PC-9 (cell line): Measurements from ENCODE around the gene NADSYN1. TPM values are rescaled to one million over a fixed set of nuclear protein-coding genes. Genes with fewer than 3 reads are reported as not detected.

Experiments
- BruUV-seq: library from RNA; stranded (reverse); fragments of 400-500 nt; replicated peaks from 2 replicates; lab custom pipeline; 2021; lab: Mats Ljungman, UMichigan
- CTCF ChIA-PET: fragments of 300-600 bp; sonication (Branson Sonifier 250); formaldehyde crosslinking; loops from one replicate; lab custom pipeline; 2022; ENCODE audit warnings: antibody characterized with exemption; lab: Charles Lee
- POLR2A ChIA-PET: fragments of 300-600 bp; sonication (Branson Sonifier 250); formaldehyde crosslinking; loops from one replicate; lab custom pipeline; 2022; ENCODE audit warnings: antibody characterized with exemption; ENCODE audit not compliant: unreplicated experiment; lab: Charles Lee
- DNase-seq, 2 experiments: peaks; one replicate each; pipeline versions ENCODE4 v3.0.0 to v3.0.0-alpha.2; 2015 to 2022; ENCODE audit warnings: mixed read lengths in 1 of 2
- H2AFZ ChIP-seq: fragments of 200-600 bp; sonication (generic); 2 replicates; pipeline ENCODE4 v1.8.1; 2017; ENCODE audit warnings: antibody characterized with exemption
- H3F3A ChIP-seq: fragments of 200-600 bp; sonication (generic); 2 replicates; pipeline ENCODE4 v1.8.1; 2017; ENCODE audit warnings: antibody characterized with exemption, mild to moderate bottlenecking, low read depth; ENCODE audit not compliant: insufficient read depth
- H3K27ac ChIP-seq: fragments of 200-600 bp; sonication (generic); 2 replicates; pipeline ENCODE4 v1.6.1; 2016; ENCODE audit warnings: mixed run types
- H3K27me3 ChIP-seq: fragments of 200-600 bp; sonication (generic); 2 replicates; pipeline ENCODE4 v1.6.1; 2016; ENCODE audit warnings: low read depth, mixed run types; ENCODE audit not compliant: insufficient read depth
- H3K36me3 ChIP-seq: fragments of 200-600 bp; sonication (generic); 2 replicates; pipeline ENCODE4 v1.6.1; 2016; ENCODE audit warnings: low read depth, mixed run types
- H3K4me1 ChIP-seq: fragments of 200-600 bp; sonication (generic); replicated peaks from 2 replicates; pipeline ENCODE4 v1.6.1; 2016; ENCODE audit warnings: mixed run types; ENCODE audit not compliant: insufficient read depth
- H3K4me2 ChIP-seq: fragments of 200-600 bp; sonication (generic); 2 replicates; pipeline ENCODE4 v1.6.1; 2017; ENCODE audit warnings: mixed run types
- H3K4me3 ChIP-seq: fragments of 200-600 bp; sonication (generic); 2 replicates; pipeline ENCODE4 v1.6.1; 2016; ENCODE audit warnings: mixed run types
- H3K79me2 ChIP-seq: fragments of 200-600 bp; sonication (generic); 2 replicates; pipeline ENCODE4 v1.6.1; 2017; ENCODE audit warnings: low read depth, mixed run types
- H3K9me2 ChIP-seq: fragments of 200-600 bp; sonication (generic); 2 replicates; pipeline ENCODE4 v1.8.1; 2017; ENCODE audit warnings: mild to moderate bottlenecking; ENCODE audit not compliant: insufficient read depth
- H3K9me3 ChIP-seq: fragments of 200-600 bp; sonication (generic); 2 replicates; pipeline ENCODE4 v1.8.1; 2016; ENCODE audit warnings: low read depth; ENCODE audit not compliant: insufficient read depth
- H4K20me1 ChIP-seq: fragments of 200-600 bp; sonication (generic); 2 replicates; pipeline ENCODE4 v1.8.1; 2017; ENCODE audit not compliant: insufficient read depth
- EZH2 ChIP-seq: fragments of 200-600 bp; sonication (generic); IDR thresholded peaks from 2 replicates; pipeline ENCODE4 v1.8.0; 2017; ENCODE audit warnings: antibody characterized with exemption, low read depth
- intact Hi-C: fragments of 100-400 bp; cut with micrococcal nuclease; formaldehyde crosslinking; loops from one replicate; pipeline ENCODE4 v1.10.0; 2022; ENCODE audit not compliant: unreplicated experiment
- total RNA-seq: library from RNA; stranded (reverse); gene quantifications from 2 replicates; pipeline ENCODE4 v1.2.3, GENCODE V29; 2021
- TF ChIP-seq, protein P1 (sequence below): fragments of 200-600 bp; sonication (generic); conservative IDR thresholded peaks from 2 replicates; pipeline ENCODE4 v1.6.1; 2017; ENCODE audit warnings: mixed run types, antibody characterized with exemption, mild to moderate bottlenecking, moderate library complexity

The NADSYN1 gene
- total RNA-seq, 1 experiment from 2014 or later = 118 TPM

DNA sequence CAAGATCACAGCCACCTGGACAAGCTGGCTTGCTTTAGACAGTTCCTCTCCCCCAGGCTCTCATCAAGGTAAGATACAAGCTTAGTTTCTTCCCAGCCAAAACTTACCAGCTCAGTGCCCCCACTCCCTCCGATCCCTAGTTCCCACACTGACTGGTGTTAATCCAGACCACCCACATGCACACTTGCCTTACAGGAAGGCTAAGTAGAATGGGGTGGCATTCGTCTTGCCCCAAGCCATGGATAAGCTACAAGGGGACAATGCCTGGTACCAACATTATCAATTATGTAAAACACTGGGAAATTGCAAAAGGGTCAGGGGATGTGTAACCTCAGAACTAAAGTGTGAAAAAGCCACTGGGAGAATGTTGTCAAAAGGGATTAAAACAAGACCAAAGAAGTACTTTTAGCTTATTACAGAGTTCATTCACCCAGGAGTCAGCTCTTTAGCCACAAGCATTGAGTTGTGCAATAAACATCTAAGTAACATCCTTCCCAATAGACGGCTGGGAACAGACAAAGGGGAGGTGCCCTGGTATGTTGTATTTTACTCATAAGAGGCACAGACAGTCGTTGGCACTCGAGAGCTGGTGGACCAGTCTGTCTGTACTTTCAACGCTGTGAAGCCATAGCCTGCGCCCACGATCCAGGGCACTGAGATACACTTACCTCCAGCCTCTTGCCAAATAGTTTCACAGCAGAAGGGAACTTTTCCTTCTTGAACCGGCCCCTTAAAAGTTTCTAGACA is 5.9 kb upstream of the NADSYN1 start:
- Histone ChIP-seq H4K20me1 (peaks cover under 1% of the 10 kb centered on the region; the same call in 1 of the 2 replicates), H3K9me3 (no peaks in the 10 kb centered on the region), H3K27me3 (no peaks in the 10 kb centered on the region), H3K9me2 (no peaks in the 10 kb centered on the region), H3F3A (peaks cover 16% of the 10 kb centered on the region), H3K27ac (no peak overlapping the region), H3K4me2 (peak overlapping the region; percentile 78), H2AFZ (peak overlapping the region; percentile 100; the same call in 1 of the 2 replicates), H3K36me3 (peaks cover 27% of the 10 kb centered on the region), H3K4me1 (peaks cover 34% of the 10 kb centered on the region), H3K4me3 (peak overlapping the region; percentile 95), H3K79me2 (peaks cover 30% of the 10 kb centered on the region)
- BruUV-seq = TSS peak; percentile 61
- ChIA-PET CTCF (no interaction called here), POLR2A (interaction anchor here (1.5 kb wide), 1 partner anchor 21 kb away, joined by 10 read pairs; no protein-coding TSS in a partner anchor)
- intact Hi-C loops = loop anchor here (2.0 kb wide), 1 partner anchor 14 kb away; no protein-coding TSS in a partner anchor
- DNase-seq = peak; percentile 36 to 83
- TF ChIP-seq, protein P1, sequence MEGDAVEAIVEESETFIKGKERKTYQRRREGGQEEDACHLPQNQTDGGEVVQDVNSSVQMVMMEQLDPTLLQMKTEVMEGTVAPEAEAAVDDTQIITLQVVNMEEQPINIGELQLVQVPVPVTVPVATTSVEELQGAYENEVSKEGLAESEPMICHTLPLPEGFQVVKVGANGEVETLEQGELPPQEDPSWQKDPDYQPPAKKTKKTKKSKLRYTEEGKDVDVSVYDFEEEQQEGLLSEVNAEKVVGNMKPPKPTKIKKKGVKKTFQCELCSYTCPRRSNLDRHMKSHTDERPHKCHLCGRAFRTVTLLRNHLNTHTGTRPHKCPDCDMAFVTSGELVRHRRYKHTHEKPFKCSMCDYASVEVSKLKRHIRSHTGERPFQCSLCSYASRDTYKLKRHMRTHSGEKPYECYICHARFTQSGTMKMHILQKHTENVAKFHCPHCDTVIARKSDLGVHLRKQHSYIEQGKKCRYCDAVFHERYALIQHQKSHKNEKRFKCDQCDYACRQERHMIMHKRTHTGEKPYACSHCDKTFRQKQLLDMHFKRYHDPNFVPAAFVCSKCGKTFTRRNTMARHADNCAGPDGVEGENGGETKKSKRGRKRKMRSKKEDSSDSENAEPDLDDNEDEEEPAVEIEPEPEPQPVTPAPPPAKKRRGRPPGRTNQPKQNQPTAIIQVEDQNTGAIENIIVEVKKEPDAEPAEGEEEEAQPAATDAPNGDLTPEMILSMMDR = no peak
- no peak for TF ChIP-seq EZH2

DNA sequence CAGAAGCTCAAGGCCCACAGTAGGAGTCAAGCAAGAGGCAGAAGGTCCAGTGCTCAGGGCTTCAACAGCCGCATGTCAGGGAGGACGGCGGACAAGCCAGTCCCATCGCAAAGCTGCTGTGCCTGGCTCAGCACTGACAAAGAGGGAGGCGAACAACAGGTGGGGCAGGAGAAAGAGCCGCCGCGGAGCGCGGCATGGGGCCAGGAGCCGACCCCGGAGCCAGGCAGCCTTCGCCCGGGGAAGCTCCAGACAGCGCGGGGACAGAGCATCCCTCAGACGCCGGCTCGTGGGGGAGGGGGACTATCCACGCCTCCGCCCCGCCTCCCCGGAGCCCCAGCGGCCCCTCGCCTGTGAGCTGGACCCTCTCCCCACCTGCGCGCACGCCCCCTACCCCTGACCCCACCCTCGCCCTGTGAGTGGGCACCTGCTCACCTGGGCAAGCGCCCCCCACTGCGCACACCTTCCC is 5.2 kb upstream of the NADSYN1 start:
- ChIA-PET CTCF (interaction anchor here (0.6 kb wide), 1 partner anchor 115 kb away, joined by 3 read pairs; no protein-coding TSS in a partner anchor), POLR2A (interaction anchor here (0.7 to 1.5 kb wide), 3 partner anchors 22 to 338 kb away, joined by 3 to 10 read pairs (median 5); no protein-coding TSS in a partner anchor)
- BruUV-seq = no TSS peak
- peak overlapping the region; percentile 78 for H3K4me2 ChIP-seq
- no peaks in the 10 kb centered on the region for H3K27me3 ChIP-seq
- H4K20me1 ChIP-seq = no peaks in the 10 kb centered on the region
- peaks cover 22% of the 10 kb centered on the region for H3F3A ChIP-seq
- peaks cover 39% of the 10 kb centered on the region for H3K4me1 ChIP-seq
- peak overlapping the region; percentile 95 for H3K4me3 ChIP-seq
- H2AFZ ChIP-seq = peak overlapping the region; percentile 100
- H3K27ac ChIP-seq = no peak overlapping the region
- TF ChIP-seq EZH2 = no peak
- TF ChIP-seq, protein P1 = no peak
- no peaks in the 10 kb centered on the region for H3K9me2 ChIP-seq
- intact Hi-C loops = loop anchor here (1.0 to 2.0 kb wide), 2 partner anchors 15 to 22 kb away; no protein-coding TSS in a partner anchor
- H3K36me3 ChIP-seq = peaks cover 25% of the 10 kb centered on the region
- H3K9me3 ChIP-seq = no peaks in the 10 kb centered on the region
- peak in 1 of 2 experiments; percentile 41 for DNase-seq
- H3K79me2 ChIP-seq = peaks cover 30% of the 10 kb centered on the region

- Histone ChIP-seq H4K20me1 (no peaks in the 10 kb centered on the region), H3K79me2 (peaks cover 35% of the 10 kb centered on the region), H3K9me3 (no peaks in the 10 kb centered on the region), H3F3A (peaks cover 22% of the 10 kb centered on the region; the same call in 1 of the 2 replicates), H3K4me1 (peaks cover 39% of the 10 kb centered on the region), H3K27ac (peak within 1 kb of the TSS; percentile 43), H2AFZ (peak within 1 kb of the TSS; percentile 100), H3K4me3 (peak within 1 kb of the TSS; percentile 95), H3K27me3 (no peaks in the 10 kb centered on the region), H3K4me2 (peak within 1 kb of the TSS; percentile 78), H3K9me2 (no peaks in the 10 kb centered on the region), H3K36me3 (peaks cover 25% of the 10 kb centered on the region)
- POLR2A ChIA-PET = interaction anchor here (0.7 to 0.8 kb wide), 2 partner anchors 22 to 338 kb away, joined by 3 to 5 read pairs; no protein-coding TSS in a partner anchor
- TF ChIP-seq, protein P1 = no peak
- TF ChIP-seq EZH2 = no peak
- peak; percentile 90 to 99 for DNase-seq
- intact Hi-C loops = loop anchor here (1.0 kb wide), 1 partner anchor 22 kb away; no protein-coding TSS in a partner anchor
- no TSS peak for BruUV-seq
- CTCF ChIA-PET = interaction anchor here (0.6 kb wide), 1 partner anchor 115 kb away, joined by 3 read pairs; no protein-coding TSS in a partner anchor
Measured at GRCh38 chr11:71448257-71449171, 4.5 kb upstream of the NADSYN1 start, which contains the start of gene DHCR7. Gene DHCR7 (minus strand): TSS chr11:71448393. CDS start chr11:71444952, 3,441 bp downstream.
